Measurements from ENCODE around the gene EEF1AKMT3.

DNA sequence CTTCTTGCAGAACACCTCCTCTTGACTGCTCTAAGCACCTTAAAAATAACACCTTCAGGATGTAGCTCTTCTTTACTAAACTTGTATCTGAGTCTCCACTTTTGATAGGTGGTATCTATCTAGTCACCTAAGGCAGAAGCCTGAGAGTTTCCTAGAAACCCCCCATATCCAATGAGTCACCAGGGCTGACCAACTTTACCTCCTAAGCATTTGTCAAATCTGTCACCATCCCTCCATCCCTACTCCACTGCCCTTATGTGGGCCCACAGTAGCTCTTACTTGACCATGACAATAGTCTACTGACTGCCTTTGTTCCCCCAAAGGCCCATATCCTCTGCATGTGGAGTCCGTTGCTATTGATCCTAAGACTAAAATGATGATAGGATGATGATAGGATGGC lies 30.2 kb downstream of the EEF1AKMT3 start:
- TF ChIP-seq, protein P1, sequence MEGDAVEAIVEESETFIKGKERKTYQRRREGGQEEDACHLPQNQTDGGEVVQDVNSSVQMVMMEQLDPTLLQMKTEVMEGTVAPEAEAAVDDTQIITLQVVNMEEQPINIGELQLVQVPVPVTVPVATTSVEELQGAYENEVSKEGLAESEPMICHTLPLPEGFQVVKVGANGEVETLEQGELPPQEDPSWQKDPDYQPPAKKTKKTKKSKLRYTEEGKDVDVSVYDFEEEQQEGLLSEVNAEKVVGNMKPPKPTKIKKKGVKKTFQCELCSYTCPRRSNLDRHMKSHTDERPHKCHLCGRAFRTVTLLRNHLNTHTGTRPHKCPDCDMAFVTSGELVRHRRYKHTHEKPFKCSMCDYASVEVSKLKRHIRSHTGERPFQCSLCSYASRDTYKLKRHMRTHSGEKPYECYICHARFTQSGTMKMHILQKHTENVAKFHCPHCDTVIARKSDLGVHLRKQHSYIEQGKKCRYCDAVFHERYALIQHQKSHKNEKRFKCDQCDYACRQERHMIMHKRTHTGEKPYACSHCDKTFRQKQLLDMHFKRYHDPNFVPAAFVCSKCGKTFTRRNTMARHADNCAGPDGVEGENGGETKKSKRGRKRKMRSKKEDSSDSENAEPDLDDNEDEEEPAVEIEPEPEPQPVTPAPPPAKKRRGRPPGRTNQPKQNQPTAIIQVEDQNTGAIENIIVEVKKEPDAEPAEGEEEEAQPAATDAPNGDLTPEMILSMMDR (conservative IDR thresholded peaks at IDR 0.05; ENCODE audit: low read depth, low read length): no peak
- TF ChIP-seq EZH2 (IDR thresholded peaks at IDR 0.05; ENCODE audit: low read length, unreplicated experiment): no peak
- TF ChIP-seq EZH2phosphoT487 (IDR thresholded peaks at IDR 0.05; ENCODE audit: borderline replicate concordance, low read length): no peak
